GM19438 (cell line): Measurements from ENCODE around the gene SMIM43.
A peak's percentile ranks its signal among the peaks of the same experiment; 100 is the strongest.

Experiments
- ATAC-seq: cut with Tn5 transposase; IDR thresholded peaks from one replicate; pipeline ENCODE4 v1.9.1; 2021; ENCODE audit warnings: low read depth; ENCODE audit not compliant: unreplicated experiment

Gene SMIM43

DNA sequence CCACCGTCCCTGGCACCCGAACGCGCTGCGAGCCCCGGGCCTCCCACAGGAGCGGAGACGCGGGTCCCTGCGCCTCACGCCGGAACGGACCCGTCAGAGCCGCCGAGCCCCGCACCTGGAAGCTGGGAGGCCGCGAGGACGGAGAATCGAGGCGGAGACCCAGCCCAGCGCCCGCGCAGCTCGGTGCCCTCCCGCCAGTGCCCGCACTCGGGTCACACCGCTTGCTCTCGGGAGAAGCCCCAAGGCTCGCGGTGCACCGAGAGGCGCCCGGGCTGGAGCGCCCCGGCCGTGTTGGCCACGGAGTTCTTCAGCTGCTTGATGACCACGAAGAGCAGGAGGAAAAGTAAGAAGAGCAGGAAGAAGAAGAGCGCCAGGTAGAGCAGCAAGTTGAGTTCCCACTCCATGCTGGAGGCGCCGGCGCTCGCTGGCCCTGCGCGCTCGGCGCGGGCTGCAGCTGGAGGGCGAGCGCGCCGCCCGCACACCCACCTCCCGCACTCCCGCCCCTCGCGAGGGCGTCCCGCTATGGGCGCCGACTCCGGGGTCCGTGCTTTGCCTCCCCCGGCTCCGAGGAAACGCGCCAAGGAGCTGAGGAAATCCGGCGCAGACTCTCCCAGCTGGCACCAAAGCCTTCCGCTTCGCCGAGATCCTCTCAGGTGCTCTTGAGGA lies at the start of gene SMIM43:
Gene SMIM43 (minus strand): TSS at position 463 of the 666 bp plus-strand sequence. CDS start 59 bp downstream, at position 404.
- ATAC-seq = no peak

DNA sequence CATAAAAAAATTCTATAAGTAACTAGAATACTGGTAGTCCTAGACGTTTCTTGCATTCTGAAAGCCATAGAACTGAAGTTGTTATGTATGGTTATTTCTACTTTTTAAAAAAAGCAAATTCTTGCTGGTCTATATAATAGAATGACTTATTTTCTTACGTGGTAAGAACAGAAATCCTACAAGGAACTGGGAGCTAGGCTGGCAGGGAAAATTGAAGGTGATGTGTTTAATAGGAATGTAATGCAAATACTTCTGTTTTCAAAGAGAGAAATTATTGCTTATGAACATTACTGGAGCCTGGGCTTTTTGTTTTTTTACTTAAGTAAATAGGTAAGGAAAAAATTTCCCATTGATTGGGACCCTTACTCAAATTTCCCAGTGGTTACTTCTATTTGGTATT lies 49.8 kb upstream of the SMIM43 start:
- no peak for ATAC-seq

DNA sequence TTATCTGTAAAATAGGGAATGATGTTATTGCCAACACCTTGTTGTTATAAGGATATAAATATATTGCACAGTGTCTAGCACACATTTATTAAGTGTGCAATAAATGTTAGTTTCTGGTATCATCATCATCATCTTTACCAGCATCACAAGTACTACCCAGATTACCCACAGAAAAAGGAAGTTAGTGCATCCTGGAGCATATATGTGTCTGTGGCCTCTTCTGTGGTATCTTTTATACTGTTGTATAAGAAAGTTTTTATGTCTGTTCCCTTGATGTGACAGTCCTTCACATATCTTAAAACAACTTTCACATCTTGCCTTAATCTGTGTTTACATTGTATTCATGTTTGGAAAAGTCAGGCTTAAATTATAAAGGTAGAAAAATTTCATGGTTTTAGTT lies 46.2 kb upstream of the SMIM43 start:
- no peak for ATAC-seq

DNA sequence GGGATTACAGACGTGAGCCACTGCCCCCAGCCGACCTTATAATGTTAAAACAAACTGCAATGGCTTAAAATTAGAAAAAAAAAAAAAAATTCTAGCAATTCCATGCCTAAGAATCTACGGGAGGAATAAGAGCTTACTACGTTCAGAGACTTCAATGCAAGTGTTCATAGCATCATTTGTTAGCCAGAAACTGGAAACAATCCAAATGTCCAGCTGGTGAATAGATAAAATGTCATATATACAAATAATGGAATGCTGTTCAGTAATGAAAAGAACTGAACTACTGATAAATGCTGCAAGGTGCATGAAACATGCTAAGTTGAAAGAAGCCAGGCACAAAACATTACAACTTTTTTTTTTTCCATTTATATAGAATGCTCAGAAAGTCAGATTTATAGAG lies 41.4 kb upstream of the SMIM43 start:
- no peak for ATAC-seq

DNA sequence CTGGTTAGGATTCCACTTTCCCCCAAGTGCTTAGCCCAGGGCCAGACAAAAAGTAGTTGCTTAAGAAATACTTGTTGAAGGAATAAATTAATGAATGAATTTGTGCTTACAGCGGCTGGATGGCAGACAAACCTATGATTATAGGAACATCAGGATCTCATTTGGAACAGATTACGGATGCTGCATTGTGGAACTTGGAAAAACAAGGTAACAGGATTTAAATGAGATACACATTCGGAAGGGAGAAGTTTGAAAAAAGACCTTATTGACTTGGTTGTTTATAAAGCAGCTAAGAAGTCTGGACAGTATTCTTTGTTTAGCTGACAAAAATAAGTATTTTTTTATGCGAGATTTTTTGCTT lies 36.7 kb upstream of the SMIM43 start:
- ATAC-seq = no peak

DNA sequence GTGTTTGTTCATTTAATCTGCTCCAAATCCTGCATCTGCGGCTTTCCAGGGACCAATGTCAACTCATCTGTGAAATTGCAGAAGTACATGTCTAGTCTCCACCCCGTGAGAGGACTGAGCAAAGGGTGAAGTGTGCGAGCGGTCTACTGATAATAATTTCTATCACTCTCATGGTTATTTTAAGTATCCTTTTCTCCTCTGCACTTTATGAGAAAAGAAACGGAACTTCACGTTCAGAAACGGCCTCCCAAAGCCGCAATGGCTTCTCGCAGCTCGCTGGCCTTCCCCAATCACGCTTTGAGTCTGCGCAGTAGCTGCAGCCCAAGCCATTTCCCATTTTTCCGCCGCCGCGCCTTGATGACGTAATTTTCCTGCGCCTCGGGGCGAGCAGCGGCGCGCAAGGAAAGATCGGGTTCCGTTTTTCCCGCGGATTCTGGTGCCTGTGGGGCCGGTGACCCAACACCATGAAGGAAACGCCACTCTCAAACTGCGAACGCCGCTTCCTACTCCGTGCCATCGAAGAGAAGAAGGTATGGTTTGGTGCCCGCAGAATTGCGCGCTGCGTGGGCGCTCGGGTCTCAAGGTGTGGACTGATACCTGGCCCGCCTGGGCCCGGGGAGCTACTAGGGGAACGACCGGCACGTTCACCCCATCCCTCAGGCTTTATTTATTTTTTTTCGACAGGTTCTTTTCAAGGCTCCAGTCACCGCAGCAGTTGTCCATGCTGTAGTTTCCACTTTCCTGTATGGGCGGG lies 36.2 kb upstream of the SMIM43 start, which contains the start of gene EXOSC9:
Gene EXOSC9 (plus strand): TSS at position 363 of the 754 bp plus-strand sequence. CDS start 102 bp downstream, at position 465.
- peak; percentile 78 for ATAC-seq

DNA sequence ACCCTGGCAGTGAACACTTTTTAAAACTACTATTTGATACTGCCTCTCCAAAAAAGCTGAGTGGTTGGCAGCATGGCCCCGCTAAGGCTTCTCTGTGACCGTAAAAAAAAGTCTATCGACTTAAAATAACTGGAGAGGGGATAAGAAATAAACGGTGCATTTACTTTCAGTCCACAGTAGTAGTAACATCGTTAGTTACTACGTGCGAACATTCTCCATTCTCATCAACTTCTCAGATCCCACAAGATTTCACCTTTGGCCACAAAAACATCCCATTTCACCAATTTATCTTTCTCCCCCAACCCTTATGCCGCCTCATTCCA lies 35.6 kb upstream of the SMIM43 start:
- ATAC-seq = peak; percentile 15

DNA sequence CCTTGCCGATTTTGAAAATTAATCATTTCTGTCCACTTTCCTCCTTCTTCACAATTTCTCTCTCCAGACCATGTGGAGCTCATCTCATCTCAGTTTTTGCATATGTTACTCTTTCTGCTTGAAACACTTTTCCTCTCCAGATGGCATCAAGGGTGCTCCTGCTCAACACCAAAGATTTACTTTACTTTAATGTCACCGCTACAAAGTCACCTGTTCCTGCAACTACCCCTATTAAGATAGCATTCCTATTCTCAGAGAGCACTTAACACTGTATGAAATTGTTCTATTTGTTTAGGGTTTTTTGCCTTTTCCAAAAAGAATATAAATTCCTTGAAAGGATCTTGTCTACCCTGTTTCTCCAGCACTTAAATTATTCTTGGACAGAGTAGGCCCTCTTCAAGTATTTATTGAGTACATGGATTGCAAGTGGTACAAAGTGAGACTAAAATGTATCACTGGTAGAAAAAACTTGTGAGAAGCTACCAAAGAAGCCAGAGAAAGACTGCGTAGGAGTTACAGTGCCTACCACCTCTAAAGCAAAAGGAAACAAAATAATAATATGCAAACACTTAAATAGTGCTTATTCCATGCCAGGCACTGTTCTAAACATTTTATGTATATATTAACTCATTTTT lies 35.0 kb upstream of the SMIM43 start:
- no peak for ATAC-seq

DNA sequence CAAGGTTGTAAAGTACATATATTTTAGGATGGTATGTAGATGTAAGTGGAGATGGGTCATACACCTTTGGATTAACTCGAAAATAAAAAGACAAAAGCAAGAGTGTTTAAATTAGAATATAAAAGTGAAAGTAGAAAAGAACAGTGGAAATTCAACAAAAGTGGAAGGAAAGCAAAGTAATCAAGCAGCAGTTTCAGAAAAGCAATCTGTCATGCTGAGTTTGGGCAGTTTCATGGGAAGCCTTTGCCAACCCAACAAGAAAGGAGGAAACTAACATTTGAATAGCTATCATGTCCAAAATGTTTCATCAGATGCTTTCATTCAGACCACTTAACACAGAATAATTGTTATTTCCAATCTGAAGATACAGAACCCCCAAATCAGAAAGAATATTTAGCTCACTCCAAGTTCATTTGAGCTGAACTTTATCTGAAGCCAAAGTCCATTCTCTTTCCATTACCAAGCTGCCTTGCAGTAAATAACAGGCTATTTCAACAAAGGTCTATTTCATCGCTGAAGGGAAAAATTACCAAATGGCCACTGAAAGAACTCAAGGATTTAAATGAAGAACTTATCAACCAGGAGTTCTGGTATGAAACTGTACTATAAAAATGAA lies 34.4 kb upstream of the SMIM43 start:
- no peak for ATAC-seq

DNA sequence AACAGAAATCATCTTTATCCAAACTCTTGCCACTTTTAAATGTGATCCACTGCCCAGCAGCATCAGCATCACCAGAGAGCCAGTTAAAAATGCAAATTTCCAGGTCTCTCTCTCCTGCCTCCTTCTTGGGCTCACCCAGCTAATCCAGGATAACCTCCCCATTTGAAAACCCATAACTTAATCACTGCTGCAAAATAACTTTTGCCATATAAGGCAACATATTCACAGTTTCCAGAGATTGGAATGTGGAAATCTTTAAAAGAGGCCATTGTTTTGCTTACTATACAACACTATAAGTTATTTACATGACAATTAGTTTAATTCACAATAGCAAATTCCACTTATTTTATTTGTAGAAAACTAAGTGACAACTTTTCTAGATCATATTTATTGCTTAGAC lies 31.3 kb upstream of the SMIM43 start:
- ATAC-seq = no peak

DNA sequence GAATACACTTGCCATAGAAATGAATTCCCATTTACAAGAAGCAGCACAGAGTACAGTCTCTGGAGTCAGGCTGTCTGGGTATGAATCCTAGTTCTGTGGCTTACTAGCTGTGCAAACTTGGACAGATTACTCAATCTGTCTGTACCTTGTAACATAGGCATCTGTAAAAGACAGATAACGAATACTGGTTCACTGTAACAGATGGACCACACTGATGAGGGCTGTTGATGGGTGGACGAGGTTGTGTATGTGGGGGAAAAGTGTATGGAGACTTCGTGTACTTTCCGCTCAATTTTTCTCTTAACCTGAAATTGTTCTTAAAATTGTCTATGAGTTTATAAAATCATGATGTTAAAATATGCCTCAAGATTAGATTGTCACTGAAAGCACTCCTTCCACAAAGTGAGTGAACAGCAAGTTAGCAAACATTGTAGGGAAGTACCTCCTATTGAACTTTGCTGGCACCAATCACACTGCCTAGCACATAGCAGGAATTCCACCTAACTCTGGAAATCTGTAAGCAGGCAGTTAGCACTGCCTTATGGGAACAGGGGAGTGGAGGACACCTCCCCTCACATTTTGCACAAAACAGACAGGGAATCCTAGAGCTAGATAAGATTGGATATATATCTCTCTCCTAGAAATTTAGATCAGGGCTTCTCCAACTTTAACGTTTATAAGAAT lies 29.7 kb upstream of the SMIM43 start:
- ATAC-seq = no peak

DNA sequence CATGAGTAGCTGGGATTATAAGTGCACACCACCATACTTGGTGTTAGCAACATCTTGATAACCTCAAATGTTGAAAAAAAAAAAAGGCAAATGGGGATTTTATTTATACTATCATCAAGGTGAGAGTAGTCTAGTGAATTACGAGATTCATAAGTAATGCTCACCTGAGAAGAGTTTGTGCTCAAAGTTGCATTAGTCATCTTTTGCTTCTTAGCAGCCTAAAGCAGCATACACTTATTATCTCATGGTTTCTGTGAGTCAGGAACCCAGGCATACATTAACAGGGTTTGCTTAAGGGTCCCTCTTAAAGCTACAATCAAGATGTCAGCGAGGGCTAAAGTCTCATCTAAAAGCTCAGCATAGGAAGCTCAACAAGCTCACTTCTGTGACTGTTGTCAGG lies 28.0 kb upstream of the SMIM43 start:
- ATAC-seq = no peak

DNA sequence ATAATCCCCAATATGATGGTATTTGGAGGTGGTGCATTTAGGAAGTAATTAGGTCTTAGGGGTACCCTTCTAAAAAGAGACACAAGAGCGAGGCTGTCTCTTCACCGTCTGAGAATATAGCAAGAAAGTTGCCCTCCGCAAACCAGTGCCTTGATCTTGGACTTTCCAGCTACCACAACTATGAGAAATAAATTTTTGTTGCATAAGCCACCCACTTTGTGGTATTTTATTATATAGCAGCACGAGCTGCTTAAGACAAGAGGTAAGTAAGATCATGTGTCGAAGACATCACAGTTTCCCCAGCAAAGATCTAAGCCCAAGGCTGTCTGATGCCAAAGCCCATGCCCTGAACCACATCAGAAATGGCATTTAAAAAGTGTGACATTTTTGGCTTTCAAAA lies 26.5 kb upstream of the SMIM43 start:
- ATAC-seq = no peak

DNA sequence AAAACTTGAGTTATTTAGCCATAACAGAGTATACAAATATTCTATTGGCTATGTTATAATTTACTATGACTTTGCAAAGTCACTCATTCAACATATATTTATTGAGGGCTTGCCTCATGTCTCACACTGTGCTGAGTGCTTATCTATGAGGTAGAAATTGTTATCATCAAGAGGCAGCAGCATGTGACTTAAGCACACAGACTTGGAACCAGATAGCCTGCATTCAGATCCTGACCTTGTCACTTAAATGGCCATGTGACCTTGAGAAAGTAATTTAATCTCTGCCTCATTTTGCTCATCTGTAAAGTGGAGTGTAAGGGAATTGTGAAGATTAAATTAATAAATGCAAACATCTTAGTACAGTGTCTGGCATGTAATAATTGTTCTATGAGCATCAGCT lies 26.0 kb upstream of the SMIM43 start:
- ATAC-seq = no peak

DNA sequence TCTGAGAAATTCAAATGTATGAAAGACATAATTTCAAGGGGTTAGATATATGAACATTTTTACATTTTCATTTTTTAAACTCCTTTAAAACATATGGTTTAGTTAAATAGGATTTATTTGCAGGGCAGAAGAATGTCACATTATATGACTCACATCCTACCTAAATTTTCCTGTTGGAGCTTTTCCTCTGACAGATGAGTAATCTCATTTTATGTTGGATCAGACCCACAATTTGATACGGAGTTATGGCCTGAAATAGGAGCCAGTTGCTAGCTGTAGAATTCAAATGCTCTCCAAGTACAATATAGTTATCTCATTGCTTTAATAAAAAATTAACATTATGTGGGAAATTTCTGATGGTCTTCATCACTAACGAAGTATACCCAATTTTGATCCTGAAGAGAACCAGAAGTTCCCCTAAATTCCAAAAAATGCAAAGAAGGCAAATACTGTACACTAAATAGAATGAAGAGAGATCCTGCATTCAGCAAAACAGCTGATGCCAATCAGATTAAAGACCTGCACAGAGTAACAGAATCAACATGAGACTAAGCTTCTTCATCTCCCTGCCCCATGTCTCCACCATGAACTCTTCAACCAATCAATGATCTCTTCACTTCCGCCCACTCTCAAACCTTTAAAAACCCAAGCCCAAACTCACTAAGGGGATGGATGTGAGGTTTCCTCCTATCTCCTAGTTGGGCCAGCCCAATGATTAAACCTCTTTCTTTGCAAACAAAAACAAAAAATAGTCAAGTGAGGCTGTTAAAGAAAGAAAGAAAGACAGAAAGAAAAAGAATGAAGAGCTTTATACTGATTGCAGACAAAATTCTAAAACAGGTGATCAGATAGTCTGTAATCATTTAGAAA lies 25.2 kb upstream of the SMIM43 start:
- ATAC-seq = no peak

DNA sequence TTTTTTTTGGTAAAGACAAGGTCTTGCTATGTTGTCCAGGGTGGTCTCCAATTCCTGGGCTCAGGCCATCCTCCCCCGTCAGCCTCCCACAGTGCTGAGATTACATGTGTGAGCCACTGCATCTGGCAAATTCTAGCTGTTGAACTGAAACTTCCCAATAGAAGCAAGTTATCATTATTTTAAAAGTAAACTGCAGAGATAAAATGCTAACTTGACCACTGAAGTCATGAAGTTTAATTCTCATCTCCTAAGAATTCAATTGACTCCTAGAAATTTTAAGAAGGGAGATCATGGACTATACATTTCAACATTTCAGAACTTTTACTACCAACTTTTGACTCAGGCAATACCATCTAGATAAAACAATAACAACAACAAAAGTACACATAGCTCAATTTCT lies 24.5 kb upstream of the SMIM43 start:
- ATAC-seq = no peak

DNA sequence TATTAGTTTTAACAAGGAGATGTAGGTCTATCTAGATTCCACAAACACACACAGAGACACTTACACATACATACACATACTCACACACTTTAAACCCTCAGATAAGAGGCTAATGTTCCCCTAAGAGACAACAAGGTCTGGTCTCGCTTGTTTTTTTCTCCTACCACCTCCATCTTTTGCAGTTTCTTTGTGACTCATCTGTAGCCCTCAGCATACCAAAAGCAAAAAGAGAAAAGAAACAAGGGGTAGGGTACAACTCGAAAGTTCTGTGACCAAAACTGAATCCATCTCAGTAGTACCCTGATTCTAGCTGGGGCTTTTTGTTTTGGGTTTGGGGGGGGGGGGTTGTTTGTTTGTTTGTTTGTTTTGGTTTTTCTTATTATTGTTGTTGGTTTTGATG lies 23.9 kb upstream of the SMIM43 start:
- ATAC-seq = peak; percentile 97

DNA sequence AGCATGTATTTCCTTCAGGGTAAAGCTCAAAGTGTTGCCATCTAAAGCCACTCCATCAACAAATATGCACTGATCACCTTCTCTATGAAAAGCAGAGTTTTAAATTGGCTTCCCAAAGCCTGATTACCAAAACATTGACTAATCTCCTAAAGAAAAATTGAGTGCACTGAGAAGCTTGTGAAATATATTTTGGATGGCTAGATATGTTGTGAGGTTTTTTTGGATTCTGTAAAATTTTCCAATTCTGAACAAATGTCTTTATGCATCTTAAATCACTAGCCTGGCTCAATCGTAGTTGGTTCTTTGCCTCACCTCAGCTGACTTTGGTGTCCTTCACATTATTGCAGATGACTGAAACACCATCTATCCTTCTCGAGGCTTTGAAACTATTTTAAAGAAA lies 21.3 kb upstream of the SMIM43 start:
- no peak for ATAC-seq

DNA sequence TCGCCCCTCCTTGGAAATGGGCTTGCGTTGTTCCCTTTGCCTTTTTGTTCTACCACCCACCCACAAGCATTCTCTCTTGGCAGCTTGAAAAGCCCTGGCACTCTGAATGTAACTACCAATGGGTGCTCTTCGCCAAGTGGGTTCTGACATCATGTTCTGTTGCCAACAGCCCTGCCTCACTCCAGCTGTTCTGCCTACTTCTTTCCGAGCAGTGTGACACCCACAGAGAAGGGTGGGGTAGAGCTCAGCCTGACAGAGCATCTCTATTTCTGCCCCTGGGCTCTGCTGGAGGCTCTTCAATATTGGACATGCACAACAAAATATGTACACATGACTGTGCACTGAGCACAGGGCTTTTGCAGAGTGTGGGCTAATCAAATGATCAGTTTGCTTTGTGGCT lies 20.5 kb upstream of the SMIM43 start:
- ATAC-seq = no peak

DNA sequence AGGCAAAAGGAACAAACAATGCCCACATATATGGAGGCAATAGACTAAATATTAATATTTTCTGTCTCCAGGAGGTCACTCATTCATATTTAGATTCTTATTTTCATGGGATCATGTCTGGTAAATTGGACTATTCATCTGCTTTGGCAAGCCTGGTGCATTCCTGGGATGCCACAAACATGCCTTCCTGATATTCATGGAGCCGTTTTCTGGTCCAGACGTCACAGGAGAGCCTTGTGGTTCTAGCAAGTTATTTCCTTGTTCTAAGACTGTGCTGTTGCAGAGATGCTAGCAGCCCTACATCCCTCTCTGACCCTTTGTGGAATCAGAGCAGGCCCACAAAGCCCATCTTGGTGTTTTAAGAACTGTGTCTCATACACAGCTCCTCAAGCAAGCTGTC lies 20.0 kb upstream of the SMIM43 start:
- no peak for ATAC-seq
